Measurements from ENCODE around the gene HOXA11. TPM values are rescaled to one million over a fixed set of nuclear protein-coding genes. Genes with fewer than 3 reads are reported as not detected.

Gene HOXA11
- total RNA-seq, 1 donor from 2014 or later, result not detected

- peaks cover 70% of the 10 kb centered on the region for H3K27me3 Mint-ChIP-seq (ENCODE audit: low read depth)
- no peak overlapping the region for H3K27ac Mint-ChIP-seq (ENCODE audit: unreplicated experiment)
- TF ChIP-seq CTCF (IDR thresholded peaks at IDR 0.05), result peak; percentile 100
- H3K4me3 Mint-ChIP-seq (ENCODE audit: unreplicated experiment), result peak overlapping the region; percentile 69
- peak; percentile 94 for DNase-seq (ENCODE audit: low spot score)
- H3K9me3 Mint-ChIP-seq (ENCODE audit: low read depth), result peaks cover 4% of the 10 kb centered on the region
- peaks cover 8% of the 10 kb centered on the region for H3K4me1 Mint-ChIP-seq (ENCODE audit: low read depth)
- peaks cover 4% of the 10 kb centered on the region for H3K36me3 Mint-ChIP-seq (ENCODE audit: low read depth)
Measured at GRCh38 chr7:27160546-27161213, 24.4 kb downstream of the HOXA11 start.

- H3K36me3 Mint-ChIP-seq (ENCODE audit: low read depth), result peaks cover 4% of the 10 kb centered on the region
- H3K9me3 Mint-ChIP-seq (ENCODE audit: low read depth), result peaks cover 4% of the 10 kb centered on the region
- DNase-seq (ENCODE audit: low spot score), result peak; percentile 78
- H3K27me3 Mint-ChIP-seq (ENCODE audit: low read depth), result peaks cover 73% of the 10 kb centered on the region
- H3K27ac Mint-ChIP-seq (ENCODE audit: unreplicated experiment), result no peak overlapping the region
- TF ChIP-seq CTCF (IDR thresholded peaks at IDR 0.05), result no peak
- peaks cover 10% of the 10 kb centered on the region for H3K4me1 Mint-ChIP-seq (ENCODE audit: low read depth)
- no peak overlapping the region for H3K4me3 Mint-ChIP-seq (ENCODE audit: unreplicated experiment)
Measured at GRCh38 chr7:27160145-27160545, 24.9 kb downstream of the HOXA11 start.

- Mint-ChIP-seq H3K9me3 (ENCODE audit: low read depth) (peaks cover 4% of the 10 kb centered on the region), H3K4me1 (ENCODE audit: low read depth) (peaks cover 14% of the 10 kb centered on the region), H3K36me3 (ENCODE audit: low read depth) (peaks cover 7% of the 10 kb centered on the region), H3K27ac (ENCODE audit: unreplicated experiment) (no peak overlapping the region), H3K4me3 (ENCODE audit: unreplicated experiment) (peak overlapping the region; percentile 33), H3K27me3 (ENCODE audit: low read depth) (peaks cover 76% of the 10 kb centered on the region)
- no peak for TF ChIP-seq CTCF (IDR thresholded peaks at IDR 0.05)
- peak; percentile 64 for DNase-seq (ENCODE audit: low spot score)
Measured at GRCh38 chr7:27159266-27160144, 25.5 kb downstream of the HOXA11 start.

- Mint-ChIP-seq H3K4me1 (ENCODE audit: low read depth) (peaks cover 14% of the 10 kb centered on the region), H3K4me3 (ENCODE audit: unreplicated experiment) (no peak overlapping the region), H3K27ac (ENCODE audit: unreplicated experiment) (no peak overlapping the region), H3K9me3 (ENCODE audit: low read depth) (peaks cover 4% of the 10 kb centered on the region), H3K27me3 (ENCODE audit: low read depth) (peaks cover 77% of the 10 kb centered on the region), H3K36me3 (ENCODE audit: low read depth) (peaks cover 7% of the 10 kb centered on the region)
- TF ChIP-seq CTCF (IDR thresholded peaks at IDR 0.05), result no peak
- peak; percentile 75 for DNase-seq (ENCODE audit: low spot score)
Measured at GRCh38 chr7:27158436-27159265, 26.4 kb downstream of the HOXA11 start.

Measured in chondrocyte (in vitro differentiated cells).